ENCODE data around the gene MOGAT2.
"Not testable (repeated sequence)": the region's sequence is repeated elsewhere in the genome, so short reads cannot be mapped to it uniquely, and the experiment has no call there.

MOGAT2 gene

GRCh38 chr11:75717608-75718418 lies at the start of gene MOGAT2:
Gene MOGAT2 (plus strand): TSS chr11:75717838. CDS start chr11:75717889, 51 bp downstream.
- DNase-seq, result no peak

DNA sequence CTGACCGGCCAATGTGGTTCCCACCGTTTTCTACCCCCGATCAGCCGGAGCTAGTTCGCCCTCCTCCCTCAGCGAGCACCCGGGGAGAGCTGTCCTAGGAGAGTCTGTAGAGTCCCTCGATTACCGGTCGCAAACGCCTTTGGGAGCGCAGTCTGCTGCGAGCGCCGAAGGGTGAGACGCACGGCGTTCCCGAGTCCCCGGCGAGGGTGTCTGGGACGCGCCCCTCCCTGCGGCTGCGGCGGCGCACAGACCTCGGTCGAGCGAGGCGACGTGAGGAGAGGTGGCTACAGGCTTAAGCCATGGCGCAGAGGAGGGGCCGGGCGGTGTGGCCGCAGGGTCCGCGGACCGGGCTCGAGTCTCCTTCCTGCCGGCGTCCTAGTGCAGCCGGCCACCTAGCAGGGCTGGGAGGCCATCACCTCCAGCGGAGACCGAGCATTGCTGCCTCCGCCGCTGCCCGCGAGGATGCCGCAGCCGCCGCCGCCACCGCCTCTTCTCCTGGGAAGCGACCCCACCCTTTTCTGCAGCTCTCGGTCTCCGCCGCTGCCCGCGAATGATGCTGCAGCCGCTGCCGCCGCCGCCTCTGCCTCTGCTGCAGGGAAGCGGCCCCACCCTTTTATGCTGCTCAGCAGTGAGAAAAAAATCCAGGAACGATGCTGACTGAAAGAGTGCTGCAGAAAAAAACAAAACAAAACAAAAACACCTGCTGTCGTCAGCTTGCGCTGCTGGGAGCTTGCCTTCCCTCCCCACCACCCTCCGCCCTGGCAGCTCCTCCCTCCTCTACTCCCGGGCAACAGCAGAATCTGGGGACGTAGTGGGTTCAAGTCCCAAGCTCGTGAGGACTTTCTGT lies 49.0 kb upstream of the MOGAT2 start, which contains the start of gene MAP6:
Gene MAP6, minus strand, starts transcription at position 588 of the 847 bp plus-strand sequence. CDS start 669 bp downstream, outside the sequence.
- DNase-seq, result peak; percentile 58

DNA sequence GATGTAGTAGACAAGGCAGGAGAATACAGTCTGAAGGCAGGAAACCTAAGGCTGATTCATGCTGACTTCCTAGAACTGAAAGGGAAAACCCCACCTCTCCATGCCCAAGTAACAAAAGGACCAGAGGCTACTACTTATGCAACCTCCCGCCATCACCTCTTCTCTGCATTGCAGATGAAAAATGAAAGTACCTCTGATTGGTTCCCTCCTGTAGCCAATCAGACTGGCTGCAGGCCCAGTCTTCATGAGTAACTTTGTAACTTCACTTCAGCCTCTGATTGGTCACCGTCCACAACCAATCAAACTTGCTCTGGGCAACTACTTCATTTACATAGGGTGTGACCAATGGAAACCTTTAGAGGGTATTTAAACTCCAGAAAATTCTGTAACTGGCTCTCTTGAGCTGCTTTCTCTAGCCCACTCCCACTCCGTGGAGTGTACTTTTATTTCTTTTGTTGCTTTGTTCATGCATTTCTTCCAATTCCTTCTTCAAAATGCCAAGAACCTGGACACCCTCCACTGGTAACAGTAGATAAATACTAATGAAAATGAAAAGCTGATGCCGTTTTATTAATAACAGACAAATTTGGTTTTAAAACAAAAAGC lies 43.6 kb upstream of the MOGAT2 start:
- no peak for DNase-seq

GRCh38 chr11:75677275-75677674 lies 40.4 kb upstream of the MOGAT2 start:
- no peak for DNase-seq

DNA sequence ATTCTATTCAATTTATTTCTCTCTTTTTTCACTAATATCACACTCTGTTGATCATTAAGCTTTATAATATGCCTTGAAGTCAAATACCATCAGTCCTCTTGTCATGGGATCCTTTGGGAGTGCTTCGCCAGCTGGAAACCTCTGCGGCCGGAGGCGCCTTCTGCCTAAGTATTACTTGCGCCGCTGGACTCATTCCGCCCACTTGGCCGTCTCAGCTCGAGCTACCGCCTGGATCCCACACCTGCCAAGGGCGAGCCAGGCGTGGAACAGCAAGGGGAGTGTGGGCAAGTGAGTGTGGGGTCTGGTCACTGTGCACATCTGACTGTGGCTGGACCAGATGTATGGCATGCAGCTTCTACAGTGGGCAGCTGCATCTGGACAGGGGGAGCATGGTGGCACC lies 39.7 kb upstream of the MOGAT2 start:
- DNase-seq, result no peak

DNA sequence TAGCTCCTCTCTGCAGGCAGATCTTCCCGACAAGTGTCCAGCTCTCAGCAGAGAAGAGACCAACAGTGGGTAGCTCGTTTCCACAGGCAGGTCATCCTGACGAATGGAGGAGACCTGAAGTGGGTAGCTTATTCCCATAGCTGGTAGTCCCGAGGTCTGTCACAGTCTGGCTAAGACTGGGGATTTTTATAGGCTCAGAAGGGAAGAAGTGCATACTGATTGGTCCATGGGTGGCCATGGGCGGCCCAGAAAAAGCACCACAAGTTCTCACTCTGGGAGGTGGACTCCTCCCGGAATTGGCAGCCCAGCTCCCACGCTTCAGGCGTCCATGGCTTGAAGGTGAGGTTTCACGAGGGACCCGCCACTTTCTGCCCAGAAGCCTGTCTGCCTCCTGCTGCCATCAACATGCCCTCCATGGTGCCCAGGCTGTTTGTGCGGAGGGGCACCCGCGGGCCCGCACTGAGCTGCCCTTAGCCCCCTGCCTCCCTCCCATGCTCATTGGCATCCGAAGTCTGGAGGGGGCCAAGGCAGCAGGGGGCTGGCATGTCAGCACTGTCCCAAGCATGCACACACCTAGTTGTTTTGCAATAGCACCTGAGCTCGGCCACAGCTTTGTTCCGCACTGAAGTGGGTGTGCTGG lies 38.9 kb upstream of the MOGAT2 start:
- no peak for DNase-seq

GRCh38 chr11:75679566-75679965 lies 38.1 kb upstream of the MOGAT2 start:
- no peak for DNase-seq

DNA sequence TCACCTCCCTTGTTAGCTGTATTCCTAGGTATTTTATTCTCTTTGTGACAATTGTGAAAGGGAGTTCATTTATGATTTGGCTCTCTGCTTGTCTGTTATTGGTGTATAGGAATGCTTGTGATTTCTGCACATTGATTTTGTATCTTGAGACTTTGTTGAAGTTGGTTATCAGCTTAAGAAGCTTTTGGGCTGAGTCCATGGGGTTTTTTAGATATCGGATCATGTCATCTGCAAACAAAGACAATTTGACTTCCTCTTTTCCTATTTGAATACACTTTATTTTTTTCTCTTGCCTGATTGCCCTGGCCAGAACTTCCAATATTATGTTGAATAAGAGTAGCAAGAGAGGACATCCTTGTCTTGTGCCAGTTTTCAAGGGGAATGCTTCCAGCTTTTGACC lies 33.8 kb upstream of the MOGAT2 start:
- not testable (repeated sequence) for DNase-seq

- DNase-seq, result no peak
These were observed 27.6 kb upstream of the MOGAT2 start for GRCh38 chr11:75689863-75690609.

DNA sequence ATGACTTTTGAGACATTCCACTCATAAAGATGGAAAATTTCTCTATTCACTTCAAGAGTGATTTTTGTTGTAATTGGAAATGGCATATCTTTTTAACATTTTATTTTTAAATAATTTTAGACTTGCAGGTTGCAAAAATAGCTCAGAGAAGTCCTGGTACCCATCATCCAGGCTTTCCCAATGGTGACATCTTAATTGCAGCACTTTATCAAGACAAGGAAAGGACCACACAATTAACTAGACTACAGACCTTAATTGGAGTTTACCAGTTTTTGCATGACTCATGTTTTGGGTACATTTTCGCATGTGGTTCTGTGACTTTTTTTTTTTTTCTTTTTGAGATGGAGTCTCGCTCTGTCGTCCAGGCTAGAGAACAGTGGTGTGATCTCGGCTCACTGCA lies 25.8 kb upstream of the MOGAT2 start:
- no peak for DNase-seq

- no peak for DNase-seq
These were observed 19.6 kb upstream of the MOGAT2 start for GRCh38 chr11:75697906-75698581.

- no peak for DNase-seq
These were observed 16.7 kb upstream of the MOGAT2 start for GRCh38 chr11:75700940-75701339.

DNA sequence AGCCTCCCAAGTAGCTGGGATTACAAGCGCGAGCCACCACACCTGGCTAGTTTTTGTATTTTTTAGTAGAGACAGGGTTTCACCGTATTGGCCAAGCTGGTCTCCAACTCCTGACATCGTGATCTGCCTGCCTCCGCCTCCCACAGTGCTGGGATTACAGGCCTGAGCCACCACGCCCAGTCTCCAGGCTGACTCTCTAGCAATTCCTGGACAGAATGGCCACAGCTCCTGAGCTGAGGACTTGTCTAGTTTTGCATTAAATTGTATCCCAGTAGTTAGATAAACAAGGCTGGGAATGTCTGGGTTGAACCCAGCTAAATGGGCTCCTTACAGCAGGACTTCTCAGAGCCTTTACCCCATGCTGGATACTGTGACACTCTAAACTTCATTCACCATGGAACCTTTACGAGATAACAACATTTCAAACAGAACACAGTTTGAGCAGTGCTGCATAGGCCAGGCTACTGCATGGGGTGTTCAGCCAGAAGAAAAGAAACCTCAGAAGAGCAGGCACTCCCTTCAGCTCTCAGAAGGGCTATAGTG lies 13.9 kb upstream of the MOGAT2 start:
- DNase-seq, result no peak

GRCh38 chr11:75705541-75705940 lies 12.1 kb upstream of the MOGAT2 start:
- no peak for DNase-seq

DNA sequence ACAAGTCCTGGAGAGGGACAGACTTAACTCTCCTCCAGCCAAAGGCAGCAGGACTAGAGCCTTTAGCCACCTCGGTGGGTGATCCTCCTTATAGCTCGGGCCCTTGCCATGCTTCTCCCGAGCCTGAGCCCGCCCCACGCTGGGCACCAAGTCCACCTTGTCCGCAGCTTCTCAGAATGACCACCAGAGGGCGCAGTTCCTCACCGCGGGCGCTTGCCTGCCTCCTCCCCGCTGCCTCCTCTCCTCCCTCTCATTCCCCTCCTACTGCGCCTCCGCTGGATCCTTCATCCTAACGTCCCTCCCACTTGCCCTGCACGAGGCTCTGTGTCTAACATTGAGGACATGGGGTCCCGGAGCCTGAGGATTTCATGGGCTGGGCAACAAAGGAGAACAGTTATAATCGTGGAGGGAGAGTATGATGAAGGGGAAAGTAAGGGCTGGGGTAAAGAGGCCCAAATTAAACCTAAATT lies 11.3 kb upstream of the MOGAT2 start:
- peak; percentile 53 for DNase-seq

GRCh38 chr11:75714211-75714610 lies 3.4 kb upstream of the MOGAT2 start:
- no peak for DNase-seq

DNA sequence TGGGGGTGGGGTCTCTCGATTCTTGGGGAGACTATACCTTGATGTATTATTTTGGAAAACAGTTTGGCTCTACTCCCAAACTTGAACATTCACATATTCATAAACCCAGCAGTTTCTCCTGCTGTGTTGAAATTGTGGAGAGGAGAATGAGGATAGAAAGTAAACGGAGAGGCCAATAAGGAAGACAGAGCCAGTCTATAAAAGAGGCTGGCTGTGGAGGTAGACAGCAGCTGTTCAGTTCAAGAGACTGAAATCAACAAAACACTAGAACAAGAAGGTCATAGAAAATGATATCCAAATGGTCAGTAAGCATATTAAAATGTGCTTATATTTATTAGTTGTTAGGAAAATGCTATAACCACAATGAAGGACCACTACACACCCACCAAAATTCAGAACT lies 1.9 kb upstream of the MOGAT2 start:
- no peak for DNase-seq

- no peak for DNase-seq
These were observed 979 bp upstream of the MOGAT2 start for GRCh38 chr11:75716659-75717058.

DNA sequence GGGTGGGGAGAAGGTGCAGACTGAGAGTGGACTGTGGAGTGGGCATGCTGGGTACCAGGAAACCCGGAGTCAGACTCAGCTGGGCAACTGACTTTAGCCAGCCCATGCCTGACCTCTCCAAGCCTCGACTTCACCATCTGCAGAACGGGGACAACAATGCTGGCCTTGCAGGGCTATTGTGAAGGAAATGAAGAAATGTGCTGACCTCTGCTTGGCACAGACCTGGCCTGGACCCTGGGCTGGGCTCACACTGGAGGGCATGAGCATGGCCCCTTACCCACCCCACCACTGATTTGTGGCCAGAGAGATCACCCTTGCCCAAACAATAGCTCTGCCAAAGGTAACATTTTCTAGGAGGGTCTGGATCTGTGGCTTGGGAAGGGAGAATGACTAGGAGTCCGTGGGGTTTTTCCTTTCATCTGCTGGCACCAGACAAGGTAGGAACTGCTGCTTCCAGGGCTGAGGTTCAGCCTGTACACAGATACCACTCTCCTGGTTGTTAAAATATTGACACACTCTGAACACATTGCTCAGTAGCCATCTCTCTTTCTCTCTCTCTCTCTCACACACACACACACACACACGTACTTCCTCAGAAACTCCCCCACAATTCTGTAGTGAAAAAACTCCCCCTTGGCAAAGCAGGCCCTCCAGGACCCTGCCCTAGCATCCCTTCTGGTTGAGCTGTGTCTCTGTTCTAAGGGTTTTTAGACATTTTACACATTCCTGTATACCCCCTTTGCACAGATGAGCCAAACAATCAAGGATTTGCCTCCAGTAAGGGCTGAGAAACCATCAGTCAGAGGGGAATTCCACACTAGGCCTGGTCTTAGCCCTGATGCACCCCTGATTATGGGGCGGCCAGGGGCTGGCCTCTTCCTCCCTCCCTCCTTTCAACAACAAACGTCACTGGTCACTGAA lies 1.0 kb downstream of the MOGAT2 start:
- no peak for DNase-seq
